Muscle layer of duodenum (tissue), 2 donors: Measurements from ENCODE around the gene WDR17.

Experiments used
- H3K27ac ChIP-seq: one replicate; pipeline ENCODE4 v1.7.0; 2013; ENCODE audit warnings: mild to moderate bottlenecking, low read length
- H3K27me3 ChIP-seq: one replicate; pipeline ENCODE4 v1.7.0; 2013; ENCODE audit warnings: low read depth, mild to moderate bottlenecking, control low read depth, low read length
- H3K36me3 ChIP-seq, 2 donors: one replicate each; pipeline ENCODE4 v1.7.0; 2013; ENCODE audit warnings: low read length in 2 of 2, control low read depth in 1 of 2, mild to moderate bottlenecking in 1 of 2; ENCODE audit not compliant: insufficient read depth in 2 of 2, control insufficient read depth in 1 of 2
- H3K4me1 ChIP-seq, 2 donors: one replicate each; pipeline ENCODE4 v1.7.0; 2013; ENCODE audit warnings: low read length in 2 of 2, mild to moderate bottlenecking in 2 of 2, control low read depth in 1 of 2, moderate library complexity in 1 of 2; ENCODE audit not compliant: insufficient read depth in 2 of 2, control insufficient read depth in 1 of 2
- H3K4me3 ChIP-seq, 2 donors: one replicate each; pipeline ENCODE4 v1.7.0; 2013; ENCODE audit warnings: low read length in 2 of 2, low read depth in 1 of 2, mild to moderate bottlenecking in 1 of 2
- H3K9me3 ChIP-seq, 2 donors: one replicate each; pipeline ENCODE4 v1.7.0; 2013; ENCODE audit warnings: low read length in 2 of 2, control low read depth in 1 of 2, mild to moderate bottlenecking in 1 of 2; ENCODE audit not compliant: control insufficient read depth in 1 of 2
- donor health status: healthy.

The WDR17 gene

DNA sequence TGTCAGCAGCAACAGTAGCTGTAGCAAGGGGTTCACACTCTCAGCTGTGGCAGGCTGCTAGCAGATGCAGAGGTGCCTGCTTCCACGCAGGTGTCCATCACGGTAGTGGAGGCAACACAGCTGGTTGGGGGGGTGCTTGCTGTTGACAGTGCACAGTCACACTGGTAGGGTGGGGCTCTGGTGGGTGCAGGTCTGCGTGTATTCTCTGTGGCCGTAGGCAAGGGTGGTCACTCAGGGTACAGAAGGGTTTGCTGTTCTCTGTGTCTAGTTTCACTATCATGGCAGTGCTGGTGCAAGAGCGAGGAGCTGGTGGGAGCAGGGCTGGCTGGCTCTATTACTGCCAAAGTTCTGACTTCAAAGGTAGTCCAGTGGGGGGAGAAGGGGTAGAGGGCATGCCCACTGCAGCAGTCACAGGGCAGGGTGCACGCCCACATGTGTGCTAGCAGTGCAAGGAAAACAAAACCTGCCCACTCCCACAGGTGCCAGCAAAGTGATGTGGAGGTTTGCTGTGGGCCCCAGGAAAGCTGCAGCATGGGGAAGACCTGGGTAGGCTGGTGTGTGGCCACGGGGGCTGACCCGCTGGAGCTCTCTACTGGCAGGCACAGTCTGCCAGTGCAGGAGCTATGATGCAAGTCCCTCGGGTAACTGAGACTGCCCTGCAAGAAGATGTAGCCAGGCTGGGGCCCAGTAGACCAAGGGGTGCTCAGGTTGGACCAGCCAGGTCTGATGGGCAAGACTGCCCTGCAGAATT, 21.6 kb upstream of the WDR17 start:
- no peaks in the 10 kb centered on the region for H3K36me3 ChIP-seq
- H3K27me3 ChIP-seq = no peaks in the 10 kb centered on the region
- no peak overlapping the region for H3K4me3 ChIP-seq
- H3K27ac ChIP-seq = no peak overlapping the region
- peaks cover 0 to 4% of the 10 kb centered on the region in 2 donors for H3K9me3 ChIP-seq
- no peaks in the 10 kb centered on the region for H3K4me1 ChIP-seq

DNA sequence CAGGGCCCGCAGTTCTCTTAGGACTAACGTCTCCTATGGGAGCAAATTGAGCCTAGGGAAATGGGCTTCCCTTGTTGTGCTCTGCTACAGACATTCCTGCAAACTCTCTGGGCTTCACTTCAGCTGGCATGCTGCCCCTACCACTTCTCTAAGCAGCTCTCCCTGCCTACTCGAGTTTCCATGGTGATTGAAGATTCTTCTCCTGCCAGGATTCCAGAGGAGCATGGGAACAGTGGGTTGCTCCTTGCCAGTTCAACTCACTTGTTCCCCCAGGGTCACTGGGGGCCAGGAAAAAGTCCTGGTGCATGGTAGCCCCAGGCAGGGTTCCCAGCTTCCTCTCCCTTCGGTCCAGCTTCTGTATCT, 21.1 kb upstream of the WDR17 start:
- Histone ChIP-seq H3K27me3 (no peaks in the 10 kb centered on the region), H3K27ac (no peak overlapping the region), H3K9me3 (peaks cover 0 to 2% of the 10 kb centered on the region in 2 donors), H3K36me3 (no peaks in the 10 kb centered on the region), H3K4me1 (no peaks in the 10 kb centered on the region), H3K4me3 (no peak overlapping the region)

DNA sequence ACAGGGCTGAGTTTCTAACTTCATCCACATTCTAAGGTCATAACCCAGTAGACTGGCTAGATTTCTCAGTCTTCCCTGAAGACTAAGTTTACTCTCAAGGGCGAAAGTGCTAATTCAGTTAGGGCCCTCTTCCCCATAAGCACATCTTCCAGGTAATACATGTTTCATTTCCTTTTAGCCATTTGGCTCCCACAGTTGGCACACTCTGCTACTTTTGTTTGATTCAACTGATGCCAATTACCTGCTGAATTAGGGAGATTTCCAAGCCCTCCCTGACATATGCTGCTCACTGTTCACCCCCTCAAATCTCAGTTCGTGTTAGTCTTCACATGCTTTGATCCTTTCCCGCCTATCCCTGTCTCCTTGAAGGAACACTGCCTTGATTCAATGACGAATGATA, 17.0 kb upstream of the WDR17 start:
- Histone ChIP-seq H3K27ac (no peak overlapping the region), H3K27me3 (no peaks in the 10 kb centered on the region), H3K36me3 (no peaks in the 10 kb centered on the region), H3K4me3 (no peak overlapping the region), H3K9me3 (no peaks in the 10 kb centered on the region), H3K4me1 (no peaks in the 10 kb centered on the region)

DNA sequence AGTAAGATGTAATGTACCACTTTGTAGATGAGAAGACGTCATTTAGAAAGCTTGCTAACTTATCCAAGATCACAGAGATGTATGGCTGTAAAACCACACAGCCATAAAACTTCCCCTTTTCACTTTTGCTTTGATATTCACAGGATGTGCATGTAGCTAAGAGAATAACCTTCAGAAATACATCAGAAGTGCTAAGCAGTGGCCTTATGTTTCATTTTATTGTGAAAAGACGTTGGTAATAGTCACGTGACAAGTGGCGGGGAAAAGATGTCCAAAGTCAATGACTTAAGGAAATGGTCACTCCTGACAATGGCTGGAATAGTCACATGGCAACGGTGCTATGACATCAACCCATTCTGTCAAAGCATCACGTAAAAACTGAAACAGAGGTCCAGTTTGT, 12.9 kb upstream of the WDR17 start:
- Histone ChIP-seq H3K4me3 (no peak overlapping the region), H3K27me3 (no peaks in the 10 kb centered on the region), H3K27ac (no peak overlapping the region), H3K9me3 (no peaks in the 10 kb centered on the region), H3K4me1 (no peaks in the 10 kb centered on the region), H3K36me3 (no peaks in the 10 kb centered on the region)

DNA sequence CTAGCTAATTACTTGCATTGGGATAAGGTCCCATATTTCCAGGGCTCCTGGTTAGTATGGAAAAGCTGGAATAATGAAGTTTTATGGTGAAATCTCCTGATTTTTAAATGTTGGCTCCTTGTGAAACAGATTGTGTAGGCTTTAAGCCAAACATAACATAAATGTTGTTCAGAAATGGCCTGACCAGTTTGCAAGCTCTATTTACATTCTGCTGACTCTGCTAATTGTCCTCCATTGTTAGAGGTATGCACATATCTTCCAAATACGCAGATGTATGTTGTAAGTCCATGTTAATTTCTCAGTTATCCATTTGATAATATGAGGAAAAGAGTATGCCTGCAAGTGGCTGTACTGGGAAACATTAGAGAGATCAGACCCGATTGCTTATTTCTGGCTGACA, 11.9 kb upstream of the WDR17 start:
- H3K36me3 ChIP-seq = no peaks in the 10 kb centered on the region
- no peaks in the 10 kb centered on the region for H3K9me3 ChIP-seq
- H3K27me3 ChIP-seq = no peaks in the 10 kb centered on the region
- no peak overlapping the region for H3K4me3 ChIP-seq
- no peak overlapping the region for H3K27ac ChIP-seq
- H3K4me1 ChIP-seq = no peaks in the 10 kb centered on the region

DNA sequence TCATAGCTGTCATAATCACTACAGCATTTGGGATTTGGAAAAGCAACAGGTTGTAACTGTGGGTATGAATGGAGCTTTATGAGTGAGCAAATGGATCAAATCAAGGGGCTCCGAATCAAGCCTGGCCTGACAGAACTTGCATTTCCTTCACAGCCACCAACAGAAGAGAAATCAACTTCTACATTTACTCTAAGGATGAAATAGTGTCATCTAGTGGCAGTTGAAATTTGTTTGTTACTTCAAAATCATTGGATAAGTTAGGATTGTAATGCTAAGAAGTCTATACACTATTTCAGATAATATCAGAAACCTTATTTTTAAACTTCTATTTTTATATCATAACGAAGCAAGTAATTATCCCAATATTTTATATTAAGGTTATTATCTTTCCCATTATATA, 10.7 kb upstream of the WDR17 start:
- no peak overlapping the region for H3K4me3 ChIP-seq
- no peaks in the 10 kb centered on the region for H3K27me3 ChIP-seq
- no peaks in the 10 kb centered on the region for H3K36me3 ChIP-seq
- no peaks in the 10 kb centered on the region for H3K4me1 ChIP-seq
- no peaks in the 10 kb centered on the region for H3K9me3 ChIP-seq
- H3K27ac ChIP-seq = no peak overlapping the region

DNA sequence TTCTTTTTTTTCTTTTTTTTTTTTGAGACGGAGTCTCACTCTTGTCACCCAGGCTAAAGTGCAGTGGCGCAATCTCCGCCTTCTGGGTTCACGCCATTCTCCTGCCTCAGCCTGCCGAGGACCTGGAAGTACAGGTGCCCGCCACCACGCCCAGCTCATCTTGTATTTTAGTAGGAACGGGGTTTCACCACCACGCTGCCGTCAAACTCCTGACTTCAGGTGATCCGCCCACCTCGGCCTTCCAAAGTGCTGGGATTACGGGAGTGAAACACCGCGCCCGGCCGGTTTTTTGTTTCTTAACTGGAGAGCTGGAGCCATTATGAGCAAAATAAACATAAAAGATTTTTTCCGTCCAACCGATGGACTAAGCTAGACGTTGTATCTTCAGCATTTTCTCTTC, 1.9 kb upstream of the WDR17 start:
- H3K4me1 ChIP-seq = peaks cover 0 to 4% of the 10 kb centered on the region in 2 donors
- no peaks in the 10 kb centered on the region for H3K27me3 ChIP-seq
- H3K27ac ChIP-seq = no peak overlapping the region
- H3K9me3 ChIP-seq = no peaks in the 10 kb centered on the region
- no peaks in the 10 kb centered on the region for H3K36me3 ChIP-seq
- no peak overlapping the region for H3K4me3 ChIP-seq

DNA sequence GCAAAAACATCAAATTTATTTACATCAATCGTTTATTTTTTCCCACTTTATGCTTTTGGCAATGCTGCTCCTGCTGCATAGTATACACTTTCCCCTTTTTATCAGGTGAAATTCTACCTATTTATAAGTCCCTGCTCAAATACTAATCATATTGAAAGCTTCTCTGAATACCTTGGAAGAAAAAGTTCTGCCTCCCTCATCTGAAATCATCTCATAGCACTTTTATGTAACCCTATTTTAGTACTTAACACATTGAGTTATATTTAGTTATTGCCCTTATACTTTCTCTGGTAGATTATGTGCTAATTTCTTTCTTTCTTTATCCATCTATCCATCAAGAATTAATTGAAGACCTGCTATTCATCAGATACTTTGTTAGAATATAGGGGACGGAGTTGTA, 1.1 kb upstream of the WDR17 start:
- Histone ChIP-seq H3K36me3 (no peaks in the 10 kb centered on the region), H3K27ac (no peak overlapping the region), H3K27me3 (no peaks in the 10 kb centered on the region), H3K4me1 (peaks cover 0 to 4% of the 10 kb centered on the region in 2 donors), H3K9me3 (no peaks in the 10 kb centered on the region), H3K4me3 (no peak overlapping the region)

DNA sequence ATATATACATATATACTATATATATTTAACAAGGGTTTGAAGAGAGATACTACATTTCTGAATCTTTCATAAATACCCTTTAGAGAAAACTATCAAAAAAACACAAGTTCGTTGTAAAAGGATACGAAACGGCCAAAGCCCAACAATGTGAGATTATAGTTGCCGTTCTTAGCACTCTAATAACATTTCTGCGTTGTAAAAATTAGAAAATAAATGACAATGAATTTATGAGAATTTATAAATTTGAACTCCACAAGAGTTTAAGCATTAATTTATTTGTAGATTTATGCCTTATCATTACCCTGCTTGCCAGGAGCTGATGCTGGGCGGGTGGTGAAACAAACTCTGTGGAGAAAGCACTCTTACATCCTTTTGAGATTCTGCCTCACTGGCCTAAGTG, 1.1 kb downstream of the WDR17 start:
- H3K4me3 ChIP-seq = no peak overlapping the region

DNA sequence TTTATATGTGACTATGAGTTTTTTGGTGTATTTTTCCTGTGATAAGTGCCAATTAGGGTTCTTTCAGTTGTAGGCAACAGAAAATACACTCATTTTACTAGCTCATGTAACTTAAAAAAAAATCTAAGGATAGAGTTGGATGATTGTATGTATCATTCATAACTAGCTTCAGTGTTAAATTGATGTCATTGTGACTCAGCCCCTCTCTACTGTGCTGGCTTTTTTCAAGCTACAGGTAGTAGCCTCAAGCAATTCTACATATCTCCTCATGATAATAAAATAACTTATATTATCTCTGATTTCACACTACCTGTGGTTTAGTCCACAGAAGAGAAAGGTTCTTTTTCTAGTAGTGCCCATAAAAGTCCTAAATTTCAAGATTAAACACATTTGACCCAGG, 11.9 kb downstream of the WDR17 start:
- no peaks in the 10 kb centered on the region for H3K27me3 ChIP-seq
- no peak overlapping the region for H3K27ac ChIP-seq
- H3K9me3 ChIP-seq = no peaks in the 10 kb centered on the region
- H3K4me3 ChIP-seq = no peak overlapping the region
- no peaks in the 10 kb centered on the region for H3K4me1 ChIP-seq
- H3K36me3 ChIP-seq = no peaks in the 10 kb centered on the region

More for the DNA sequence above, 1.1 kb downstream of the WDR17 start:
- H3K4me1 ChIP-seq = peaks cover 0 to 4% of the 10 kb centered on the region in 2 donors
- H3K27me3 ChIP-seq = no peaks in the 10 kb centered on the region
- no peaks in the 10 kb centered on the region for H3K9me3 ChIP-seq
- H3K27ac ChIP-seq = no peak overlapping the region
- no peaks in the 10 kb centered on the region for H3K36me3 ChIP-seq

DNA sequence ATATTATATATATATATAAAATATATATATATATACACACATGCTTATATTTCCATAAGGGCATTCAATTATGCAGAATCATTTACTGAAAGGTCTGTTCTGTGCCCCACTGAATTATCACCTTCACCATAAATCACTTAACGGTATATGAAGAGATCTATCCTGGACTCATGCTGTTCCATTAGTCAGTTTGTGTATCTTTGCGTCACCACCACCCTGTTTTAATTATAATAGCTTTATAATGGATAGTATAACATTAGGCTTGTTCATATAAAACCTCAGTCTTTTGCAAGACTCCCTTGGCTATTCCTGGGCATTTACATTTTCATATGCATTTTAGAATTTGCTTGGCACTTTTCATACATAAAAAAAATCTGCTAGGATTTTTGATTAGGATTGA, 19.1 kb downstream of the WDR17 start:
- Histone ChIP-seq H3K27ac (no peak overlapping the region), H3K4me3 (no peak overlapping the region), H3K4me1 (no peaks in the 10 kb centered on the region), H3K27me3 (no peaks in the 10 kb centered on the region), H3K9me3 (no peaks in the 10 kb centered on the region), H3K36me3 (no peaks in the 10 kb centered on the region)

DNA sequence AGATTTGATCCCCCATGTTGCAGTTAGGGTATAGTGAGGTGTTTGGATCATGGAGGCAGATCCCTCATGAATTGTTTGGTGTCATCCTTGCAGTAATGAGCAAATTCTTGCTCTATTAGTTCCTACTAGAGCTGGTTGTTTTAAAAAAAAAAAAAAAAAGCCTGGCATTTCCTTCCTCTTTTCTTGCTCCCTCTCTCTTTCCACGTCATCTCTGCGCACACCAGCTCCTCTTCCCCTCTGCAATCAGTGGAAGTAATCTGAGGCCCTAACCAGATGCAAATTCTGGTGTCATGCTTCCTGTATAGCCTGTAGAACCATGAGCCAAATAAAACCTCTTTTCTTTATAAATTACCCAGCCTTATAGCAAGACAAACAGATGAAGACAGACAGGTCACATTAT, 24.5 kb downstream of the WDR17 start:
- Histone ChIP-seq H3K27ac (no peak overlapping the region), H3K4me1 (no peaks in the 10 kb centered on the region), H3K9me3 (no peaks in the 10 kb centered on the region), H3K27me3 (no peaks in the 10 kb centered on the region), H3K4me3 (no peak overlapping the region), H3K36me3 (no peaks in the 10 kb centered on the region)
